Measurements from ENCODE around the gene DLG3.

GRCh38 chrX:70488856-70489255 lies 44.2 kb downstream of the DLG3 start:
- TF ChIP-seq BHLHE40 (IDR thresholded peaks at IDR 0.05; ENCODE audit: borderline replicate concordance) (no peak), FOXK2 (IDR thresholded peaks at IDR 0.05) (no peak), PKNOX1 (IDR thresholded peaks at IDR 0.05) (no peak), ELF4 (IDR thresholded peaks at IDR 0.05) (no peak), FOXM1 (IDR thresholded peaks at IDR 0.05; ENCODE audit: borderline replicate concordance) (no peak)
